Lung (tissue), 12 donors: ENCODE measurements around the gene SLC2A9. TPM values are rescaled to one million over a fixed set of nuclear protein-coding genes. Genes with fewer than 3 reads are reported as not detected.

Source experiments
- ATAC-seq: fragments of 200-7000 bp; cut with Tn5 transposase; one replicate; pipeline ENCODE4 v1.9.1; 2020; ENCODE audit warnings: moderate number of reproducible peaks; ENCODE audit not compliant: insufficient read depth, low FRiP score
- DNase-seq, 3 donors: peaks; one replicate each; pipeline ENCODE4 v3.0.0-alpha.2; 2013 to 2017
- H3K27ac ChIP-seq, 2 donors: one replicate each; pipeline ENCODE4 v1.5.1; 2013; ENCODE audit warnings: mild to moderate bottlenecking in 2 of 2, moderate library complexity in 2 of 2, control low read depth in 1 of 2, inconsistent platforms in 1 of 2, low read depth in 1 of 2, low read length in 1 of 2
- H3K27me3 ChIP-seq, 3 donors: one replicate each; pipeline ENCODE4 v1.5.1; 2013; ENCODE audit warnings: low read length in 2 of 3; ENCODE audit not compliant: control insufficient read depth in 3 of 3, insufficient read depth in 3 of 3
- H3K36me3 ChIP-seq, 4 donors: one replicate each; pipeline ENCODE4 v1.5.1; 2013; ENCODE audit warnings: low read length in 4 of 4, mild to moderate bottlenecking in 1 of 4, moderate library complexity in 1 of 4; ENCODE audit not compliant: control insufficient read depth in 4 of 4, insufficient read depth in 4 of 4
- H3K4me1 ChIP-seq, 5 donors: one replicate each; pipeline ENCODE4 v1.5.1; 2013; ENCODE audit warnings: low read length in 5 of 5, mild to moderate bottlenecking in 2 of 5, moderate library complexity in 1 of 5; ENCODE audit not compliant: control insufficient read depth in 5 of 5, insufficient read depth in 5 of 5
- H3K4me3 ChIP-seq: one replicate; pipeline ENCODE4 v1.5.1; 2013; ENCODE audit warnings: mild to moderate bottlenecking, control low read depth, moderate library complexity
- H3K9ac ChIP-seq, 2 donors: one replicate each; pipeline ENCODE4 v1.5.1; 2013; ENCODE audit warnings: low read length in 2 of 2, control low read depth in 1 of 2; ENCODE audit not compliant: insufficient read depth in 1 of 2
- H3K9me3 ChIP-seq, 4 donors: one replicate each; pipeline ENCODE4 v1.5.1; 2013; ENCODE audit warnings: low read length in 3 of 4, mild to moderate bottlenecking in 1 of 4, moderate library complexity in 1 of 4; ENCODE audit not compliant: control insufficient read depth in 4 of 4, insufficient read depth in 3 of 4
- CTCF ChIP-seq: IDR thresholded peaks from 2 replicates; pipeline ENCODE4 v1.5.1; 2012; ENCODE audit warnings: mild to moderate bottlenecking; ENCODE audit errors: control extremely low read depth, extremely low read depth
- WGBS, 2 donors: extraction: QIAGEN DNeasy Blood & Tissue Kit; methylation state at CpG; one replicate each; pipeline ENCODE4 v1.1.7; 2013; 5-methylcytosine and 5-hydroxymethylcytosine counted together
- polyA plus RNA-seq, 2 donors: library from polyadenylated mRNA; stranded (reverse); fragments of 200-250 nt; gene quantifications; one replicate each; pipeline ENCODE4 v1.2.1, GENCODE V29; 2013
- total RNA-seq, 2 donors: library from RNA; depleted of rRNA in 1 of 2; stranded (reverse); fragments of >200 nt in 1 of 2; gene quantifications; one replicate each; pipeline ENCODE4 v1.2.1, GENCODE V29; 2014 to 2021
- donor health status: control.
- donor health status: control.
- donor health status: Bipolar disorder and iron deficiency.
- donor health status: healthy.
- donor health status: DM: yes; HTN: yes; CAD: no.

Gene SLC2A9
- total and polyA plus RNA-seq, 4 donors, result 2.9 to 18.6 (median 7.6) TPM

- no peaks in the 10 kb centered on the region for H3K36me3 ChIP-seq
- no peaks in the 10 kb centered on the region for H3K27me3 ChIP-seq
- no peaks in the 10 kb centered on the region for H3K9me3 ChIP-seq
- no peak for ATAC-seq
- no peak overlapping the region for H3K9ac ChIP-seq
- H3K4me1 ChIP-seq, result peaks cover 0 to 7% (median 0%) of the 10 kb centered on the region in 5 donors
- no peak for TF ChIP-seq CTCF
- no peak overlapping the region for H3K27ac ChIP-seq
- 94 to 95% methylated on average over 10 of the region's 10 CpGs for WGBS, 2 donors
- no peak overlapping the region for H3K4me3 ChIP-seq
- no peak for DNase-seq
Observed at GRCh38 chr4:9942921-9943600, 78.2 kb downstream of the SLC2A9 start.

DNA sequence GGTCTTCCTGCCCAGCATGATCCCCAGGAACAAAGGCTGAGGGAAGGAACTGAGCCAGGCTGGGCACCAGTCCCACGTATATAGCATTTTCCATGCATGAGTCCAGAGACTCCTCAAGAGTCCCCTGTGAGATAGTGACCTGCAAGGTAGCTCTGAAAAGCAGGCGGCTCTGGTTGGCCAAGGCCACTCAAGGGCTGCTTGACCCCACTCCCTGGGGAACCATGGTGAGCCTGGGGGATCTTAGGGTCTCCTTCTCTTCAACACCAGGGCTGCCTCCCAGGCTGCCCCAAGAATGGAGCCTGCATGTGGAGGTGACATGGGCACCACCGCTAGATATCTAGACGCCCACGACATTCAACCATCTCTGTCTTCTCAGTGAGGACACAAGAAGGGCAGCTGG, 79.2 kb downstream of the SLC2A9 start:
- Histone ChIP-seq H3K27me3 (no peaks in the 10 kb centered on the region), H3K27ac (no peak overlapping the region), H3K9ac (no peak overlapping the region), H3K4me1 (peaks cover 0 to 5% (median 0%) of the 10 kb centered on the region in 5 donors), H3K9me3 (no peaks in the 10 kb centered on the region), H3K36me3 (no peaks in the 10 kb centered on the region), H3K4me3 (no peak overlapping the region)
- no peak for TF ChIP-seq CTCF
- no peak for DNase-seq
- WGBS, 2 donors, result 97% methylated on average over 5 of the region's 5 CpGs
- ATAC-seq, result no peak

DNA sequence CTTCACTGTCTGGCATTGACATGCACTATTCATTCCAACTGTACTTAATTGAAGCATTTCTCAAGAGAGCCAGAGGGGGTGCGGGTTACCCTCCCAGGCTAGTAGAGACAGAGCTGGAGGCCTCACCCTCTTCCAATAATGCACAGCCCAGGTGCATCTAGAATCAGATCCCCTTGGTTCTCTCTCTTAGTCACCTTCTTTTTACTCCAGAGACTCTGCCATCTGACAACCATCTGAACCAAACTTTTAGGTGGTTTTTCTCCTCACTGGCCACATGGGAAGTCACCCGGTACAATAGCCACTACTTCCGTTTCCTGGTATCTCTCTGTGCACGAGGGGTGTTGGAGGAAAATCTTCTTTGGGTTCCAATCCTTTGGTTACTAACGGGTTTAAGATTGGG, 81.3 kb downstream of the SLC2A9 start:
- no peak overlapping the region for H3K4me3 ChIP-seq
- no peaks in the 10 kb centered on the region for H3K9me3 ChIP-seq
- no peak for ATAC-seq
- 91 to 94% methylated on average over 5 of the region's 5 CpGs for WGBS, 2 donors
- no peak overlapping the region for H3K9ac ChIP-seq
- H3K4me1 ChIP-seq, result peaks cover 0 to 5% (median 0%) of the 10 kb centered on the region in 5 donors
- no peak overlapping the region for H3K27ac ChIP-seq
- TF ChIP-seq CTCF, result no peak
- no peaks in the 10 kb centered on the region for H3K27me3 ChIP-seq
- no peaks in the 10 kb centered on the region for H3K36me3 ChIP-seq
- DNase-seq, result no peak

GRCh38 chr4:9938933-9939332, 82.4 kb downstream of the SLC2A9 start:
- Histone ChIP-seq H3K27me3 (no peaks in the 10 kb centered on the region), H3K36me3 (no peaks in the 10 kb centered on the region), H3K4me1 (peaks cover 0 to 5% (median 0%) of the 10 kb centered on the region in 5 donors), H3K27ac (no peak overlapping the region), H3K4me3 (no peak overlapping the region), H3K9ac (no peak overlapping the region), H3K9me3 (no peaks in the 10 kb centered on the region)
- DNase-seq (no peak), ATAC-seq (no peak)
- no peak for TF ChIP-seq CTCF
- WGBS, 2 donors, result 90 to 93% methylated on average over 5 of the region's 5 CpGs
